AG04449 (cell line): Measurements from ENCODE around the gene SORL1.

Experiments
- CTCF ChIA-PET: fragments of 350-600 bp; formaldehyde crosslinking; extraction: SDS; loops from one replicate; lab custom pipeline; 2021; ENCODE audit warnings: antibody characterized with exemption; lab: Yijun Ruan, JAX
- POLR2A ChIA-PET: fragments of 400-600, 350-600 bp; formaldehyde crosslinking; extraction: SDS; loops from one replicate; lab custom pipeline; 2020; ENCODE audit warnings: antibody characterized with exemption, inconsistent platforms; lab: Yijun Ruan, JAX
- DNase-seq: peaks from one replicate; pipeline ENCODE4 v3.0.0-alpha.2; 2010; ENCODE audit warnings: low read depth, low spot score
- H3K4me3 ChIP-seq: 2 replicates; pipeline ENCODE4 v1.5.1; 2011; ENCODE audit warnings: low read depth, mild to moderate bottlenecking, control low read depth, low read length
- CTCF ChIP-seq: IDR thresholded peaks from one replicate; pipeline ENCODE4 v1.5.1; 2011; ENCODE audit warnings: mild to moderate bottlenecking, moderate library complexity, low read length, control low read depth, inconsistent platforms; ENCODE audit not compliant: insufficient read depth; ENCODE audit errors: missing control alignments

The SORL1 gene

GRCh38 chr11:121465709-121466062 is 13.6 kb downstream of the SORL1 start:
- DNase-seq = no peak
- no peak for TF ChIP-seq CTCF
- POLR2A ChIA-PET = no interaction called here
- no peak overlapping the region for H3K4me3 ChIP-seq
- CTCF ChIA-PET = interaction anchor here (1.0 to 1.8 kb wide), 2 partner anchors 10 to 68 kb away, joined by 3 to 5 read pairs; no protein-coding TSS in a partner anchor

- ChIA-PET CTCF (interaction anchor here (0.9 to 2.0 kb wide), 5 partner anchors 9 to 67 kb away, joined by 3 to 9 read pairs (median 3); no protein-coding TSS in a partner anchor), POLR2A (interaction anchor here (0.7 to 1.0 kb wide), 3 partner anchors 164 to 194 kb away, joined by 3 read pairs; no protein-coding TSS in a partner anchor)
- H3K4me3 ChIP-seq = no peak overlapping the region
- peak; percentile 69 for DNase-seq
- no peak for TF ChIP-seq CTCF
Observed at GRCh38 chr11:121466063-121466794, 14.1 kb downstream of the SORL1 start.

DNA sequence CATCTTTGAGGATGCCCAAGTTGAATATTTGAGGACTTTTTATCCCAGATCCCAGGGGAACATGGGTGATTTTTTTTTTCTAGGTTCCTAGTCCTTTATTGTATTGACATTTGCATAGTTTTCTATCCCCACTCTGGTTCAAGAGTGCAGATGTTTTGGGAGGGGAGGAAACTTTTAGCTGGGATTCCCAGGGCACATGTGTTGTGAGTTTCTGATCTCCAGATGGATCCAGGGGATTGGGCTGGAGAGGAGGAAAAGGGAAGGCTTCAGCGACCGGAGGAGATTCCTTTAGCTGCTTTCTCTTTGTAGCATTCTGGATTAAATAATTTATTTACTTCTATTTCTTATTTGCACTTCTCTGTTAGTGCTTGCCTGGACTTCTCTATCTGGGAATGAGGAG is 15.4 kb downstream of the SORL1 start:
- CTCF ChIA-PET = interaction anchor here (1.1 to 2.0 kb wide), 4 partner anchors 10 to 66 kb away, joined by 3 to 9 read pairs (median 4); partner anchors contain the start of gene SORL1-AS1
- no peak overlapping the region for H3K4me3 ChIP-seq
- POLR2A ChIA-PET = no interaction called here
- no peak for DNase-seq
- TF ChIP-seq CTCF = no peak

- CTCF ChIA-PET = interaction anchor here (1.1 to 2.0 kb wide), 3 partner anchors 11 to 20 kb away, joined by 4 to 9 read pairs (median 5); partner anchors contain the start of gene SORL1-AS1
- DNase-seq = no peak
- POLR2A ChIA-PET = no interaction called here
- TF ChIP-seq CTCF = no peak
- H3K4me3 ChIP-seq = no peak overlapping the region
Observed at GRCh38 chr11:121467965-121468364, 15.9 kb downstream of the SORL1 start.

GRCh38 chr11:121469910-121470309 is 17.8 kb downstream of the SORL1 start:
- H3K4me3 ChIP-seq = no peak overlapping the region
- ChIA-PET CTCF (interaction anchor here (1.0 kb wide), 1 partner anchor 12 kb away, joined by 3 read pairs; no protein-coding TSS in a partner anchor), POLR2A (no interaction called here)
- no peak for DNase-seq
- TF ChIP-seq CTCF = no peak

- no peak for DNase-seq
- ChIA-PET POLR2A (no interaction called here), CTCF (no interaction called here)
- H3K4me3 ChIP-seq = no peak overlapping the region
- TF ChIP-seq CTCF = no peak
Observed at GRCh38 chr11:121471167-121471566, 19.1 kb downstream of the SORL1 start.
